ENCODE data around the gene CRTC1.
"Not testable (repeated sequence)": the region's sequence is repeated elsewhere in the genome, so short reads cannot be mapped to it uniquely, and the experiment has no call there.

Gene CRTC1

GRCh38 chr19:18671303-18672043 is 12.0 kb upstream of the CRTC1 start:
- no peak for DNase-seq

- no peak for DNase-seq
These were observed 11.4 kb upstream of the CRTC1 start for GRCh38 chr19:18672044-18672451.

- DNase-seq = peak; percentile 26
These were observed 10.7 kb upstream of the CRTC1 start for GRCh38 chr19:18672606-18673337.

- peak; percentile 16 for DNase-seq
These were observed 8.9 kb upstream of the CRTC1 start for GRCh38 chr19:18674616-18675015.

- peak; percentile 15 for DNase-seq
These were observed 7.7 kb upstream of the CRTC1 start for GRCh38 chr19:18675779-18676178.

- DNase-seq = no peak
These were observed 6.8 kb upstream of the CRTC1 start for GRCh38 chr19:18676692-18677091.

- no peak for DNase-seq
These were observed 6.3 kb upstream of the CRTC1 start for GRCh38 chr19:18677156-18677555.

- DNase-seq = not testable (repeated sequence)
These were observed 3.3 kb upstream of the CRTC1 start for GRCh38 chr19:18680148-18680547.

- peak; percentile 47 for DNase-seq
These were observed 722 bp upstream of the CRTC1 start for GRCh38 chr19:18682807-18683108.

GRCh38 chr19:18683958-18684641 is 620 bp downstream of the CRTC1 start:
- peak; percentile 66 for DNase-seq

GRCh38 chr19:18684642-18684993 is 1.1 kb downstream of the CRTC1 start:
- no peak for DNase-seq

- no peak for DNase-seq
These were observed 2.2 kb downstream of the CRTC1 start for GRCh38 chr19:18685597-18686190.

- DNase-seq = no peak
These were observed 4.4 kb downstream of the CRTC1 start for GRCh38 chr19:18687740-18688465.

- no peak for DNase-seq
These were observed 12.5 kb downstream of the CRTC1 start for GRCh38 chr19:18696023-18696422.

- peak; percentile 89 for DNase-seq
These were observed 14.2 kb downstream of the CRTC1 start for GRCh38 chr19:18697680-18698079.

- peak; percentile 89 for DNase-seq
These were observed 15.1 kb downstream of the CRTC1 start for GRCh38 chr19:18698321-18699167.

GRCh38 chr19:18699403-18700054 is 16.0 kb downstream of the CRTC1 start:
- no peak for DNase-seq

- DNase-seq = peak; percentile 98
These were observed 17.2 kb downstream of the CRTC1 start for GRCh38 chr19:18700501-18701249.

GRCh38 chr19:18701250-18701608 is 17.7 kb downstream of the CRTC1 start:
- peak; percentile 84 for DNase-seq

- no peak for DNase-seq
These were observed 20.6 kb downstream of the CRTC1 start for GRCh38 chr19:18704054-18704453.

GRCh38 chr19:18704971-18705370 is 21.5 kb downstream of the CRTC1 start:
- DNase-seq = no peak

Data from NCI-H69 (cell line).